Activated T-cell treated with anti-CD3 and anti-CD28 coated beads, Interleukin-2, amount 50 U/mL, for 1 hour (primary cell): Measurements from ENCODE around the gene ASS1.

Experiments
- DNase-seq: peaks from one replicate; pipeline ENCODE4 v3.0.0-alpha.2; 2020

The ASS1 gene

GRCh38 chr9:130458027-130458803 lies 13.5 kb downstream of the ASS1 start:
- no peak for DNase-seq

GRCh38 chr9:130458804-130459067 lies 14.0 kb downstream of the ASS1 start:
- no peak for DNase-seq

- no peak for DNase-seq
Measured at GRCh38 chr9:130459151-130459550, 14.4 kb downstream of the ASS1 start.

GRCh38 chr9:130459941-130460669 lies 15.3 kb downstream of the ASS1 start:
- no peak for DNase-seq

- peak; percentile 76 for DNase-seq
Measured at GRCh38 chr9:130461218-130461630, 16.5 kb downstream of the ASS1 start.

- no peak for DNase-seq
Measured at GRCh38 chr9:130461731-130462130, 17.0 kb downstream of the ASS1 start.

- no peak for DNase-seq
Measured at GRCh38 chr9:130462685-130463540, 18.2 kb downstream of the ASS1 start.

GRCh38 chr9:130463763-130464745 lies 19.3 kb downstream of the ASS1 start:
- no peak for DNase-seq

- DNase-seq: no peak
Measured at GRCh38 chr9:130465383-130466096, 20.8 kb downstream of the ASS1 start.

- DNase-seq: no peak
Measured at GRCh38 chr9:130466537-130467217, 21.9 kb downstream of the ASS1 start.

- DNase-seq: no peak
Measured at GRCh38 chr9:130467316-130467715, 22.6 kb downstream of the ASS1 start.

GRCh38 chr9:130468566-130468965 lies 23.8 kb downstream of the ASS1 start:
- no peak for DNase-seq

- no peak for DNase-seq
Measured at GRCh38 chr9:130470269-130470668, 25.5 kb downstream of the ASS1 start.

- DNase-seq: no peak
Measured at GRCh38 chr9:130470950-130471349, 26.2 kb downstream of the ASS1 start.

GRCh38 chr9:130471411-130472183 lies 26.8 kb downstream of the ASS1 start:
- DNase-seq: no peak

GRCh38 chr9:130472184-130472705 lies 27.5 kb downstream of the ASS1 start:
- no peak for DNase-seq

- DNase-seq: no peak
Measured at GRCh38 chr9:130473009-130473408, 28.2 kb downstream of the ASS1 start.

GRCh38 chr9:130473566-130473965 lies 28.8 kb downstream of the ASS1 start:
- DNase-seq: no peak

- DNase-seq: no peak
Measured at GRCh38 chr9:130474106-130474505, 29.3 kb downstream of the ASS1 start.

GRCh38 chr9:130476151-130476730 lies 31.5 kb downstream of the ASS1 start:
- DNase-seq: no peak
